HCT116 (cell line): Measurements from ENCODE around the gene SMIM14.

Source experiments
- CEBPB ChIP-seq: IDR thresholded peaks from 2 replicates; pipeline ENCODE4 v1.6.1; 2012; ENCODE audit warnings: low read depth
- CTCF ChIP-seq, 3 experiments: fragments of 200-600 bp in 1 of 3; sonication (generic) in 1 of 3; IDR thresholded peaks in 2 of 3; conservative IDR thresholded peaks in 1 of 3; 2 replicates each; pipeline ENCODE4 v1.5.1; 2012 to 2017; ENCODE audit warnings: low read depth in 2 of 3, low read length in 2 of 3, antibody characterized with exemption in 1 of 3, borderline replicate concordance in 1 of 3, control low read depth in 1 of 3, mild to moderate bottlenecking in 1 of 3, mixed read lengths in 1 of 3, mixed run types in 1 of 3, moderate library complexity in 1 of 3; ENCODE audit not compliant: insufficient read depth in 1 of 3
- EZH2 ChIP-seq: fragments of 200-600 bp; sonication (generic); IDR thresholded peaks from 2 replicates; pipeline ENCODE4 v1.6.1; 2017; ENCODE audit warnings: antibody characterized with exemption, mixed run types
- JUND ChIP-seq: IDR thresholded peaks from 2 replicates; pipeline ENCODE4 v1.6.1; 2012
- POLR2A ChIP-seq: IDR thresholded peaks from 2 replicates; pipeline ENCODE4 v1.7.0; 2011; ENCODE audit warnings: borderline replicate concordance; ENCODE audit not compliant: insufficient read depth, insufficient read length; ENCODE audit errors: extremely low read depth
- POLR2AphosphoS5 ChIP-seq: IDR thresholded peaks from 2 replicates; pipeline ENCODE4 v1.6.1; 2011; ENCODE audit warnings: mild to moderate bottlenecking, low read depth, low read length, moderate library complexity
- RAD21 ChIP-seq: IDR thresholded peaks from 2 replicates; pipeline ENCODE4 v1.6.1; 2012; ENCODE audit warnings: low read depth, mild to moderate bottlenecking
- REST ChIP-seq: IDR thresholded peaks from 2 replicates; pipeline ENCODE4 v1.6.1; 2012; ENCODE audit warnings: low read depth
- SIN3A ChIP-seq: IDR thresholded peaks from 2 replicates; pipeline ENCODE4 v1.6.1; 2012; ENCODE audit warnings: low read depth
- SP1 ChIP-seq: IDR thresholded peaks from 2 replicates; pipeline ENCODE4 v1.6.1; 2012; ENCODE audit warnings: low read depth
- YY1 ChIP-seq: IDR thresholded peaks from 2 replicates; pipeline ENCODE4 v1.6.1; 2011; ENCODE audit warnings: low read length, low read depth, moderate library complexity, mild to moderate bottlenecking; ENCODE audit not compliant: insufficient replicate concordance; ENCODE audit errors: extremely low read depth
- ZFX ChIP-seq: fragments of 450-650 bp; IDR thresholded peaks from 2 replicates; pipeline ENCODE4 v1.6.1; 2017
- ZNF274 ChIP-seq: fragments of 200-500 bp; sonication (Bioruptor generic); IDR thresholded peaks from 2 replicates; pipeline ENCODE4 v1.6.1; 2014; ENCODE audit warnings: mild to moderate bottlenecking, low read depth, low read length, inconsistent platforms
- TF ChIP-seq, protein P1 (sequence below): IDR thresholded peaks from 2 replicates; pipeline ENCODE4 v1.6.1; 2012

GRCh38 chr4:39569209-39569608 lies 69.5 kb downstream of the SMIM14 start:
- no peak for TF ChIP-seq POLR2A
- no peak for TF ChIP-seq CTCF (IDR thresholded peaks at IDR 0.05 in 2 of 3, conservative IDR thresholded peaks at IDR 0.05 in 1 of 3; ENCODE audit: borderline replicate concordance in 1 of 3, insufficient read depth in 1 of 3, low read depth in 2 of 3, low read length in 2 of 3)
- no peak for TF ChIP-seq REST
- TF ChIP-seq POLR2AphosphoS5: no peak
- TF ChIP-seq SIN3A: no peak
- TF ChIP-seq ZFX: no peak
- TF ChIP-seq, protein P1, sequence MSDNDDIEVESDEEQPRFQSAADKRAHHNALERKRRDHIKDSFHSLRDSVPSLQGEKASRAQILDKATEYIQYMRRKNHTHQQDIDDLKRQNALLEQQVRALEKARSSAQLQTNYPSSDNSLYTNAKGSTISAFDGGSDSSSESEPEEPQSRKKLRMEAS: no peak
- no peak for TF ChIP-seq JUND
- TF ChIP-seq YY1: no peak
- TF ChIP-seq EZH2: no peak
- TF ChIP-seq RAD21: no peak
- no peak for TF ChIP-seq ZNF274
- no peak for TF ChIP-seq SP1
- no peak for TF ChIP-seq CEBPB
